SKM-1 (cell line): ENCODE data around the gene CACNA1C.

Experiments
- DNase-seq: peaks from one replicate; lab custom pipeline; 2025; ENCODE audit not compliant: unreplicated experiment; lab: John Stamatoyannopoulos, UW

Gene CACNA1C

GRCh38 chr12:2383325-2384028 lies 330.7 kb downstream of the CACNA1C start:
- no peak for DNase-seq

- no peak for DNase-seq
Measured at GRCh38 chr12:2384029-2384386, 331.2 kb downstream of the CACNA1C start.

GRCh38 chr12:2384533-2385351 lies 332.0 kb downstream of the CACNA1C start:
- no peak for DNase-seq

DNA sequence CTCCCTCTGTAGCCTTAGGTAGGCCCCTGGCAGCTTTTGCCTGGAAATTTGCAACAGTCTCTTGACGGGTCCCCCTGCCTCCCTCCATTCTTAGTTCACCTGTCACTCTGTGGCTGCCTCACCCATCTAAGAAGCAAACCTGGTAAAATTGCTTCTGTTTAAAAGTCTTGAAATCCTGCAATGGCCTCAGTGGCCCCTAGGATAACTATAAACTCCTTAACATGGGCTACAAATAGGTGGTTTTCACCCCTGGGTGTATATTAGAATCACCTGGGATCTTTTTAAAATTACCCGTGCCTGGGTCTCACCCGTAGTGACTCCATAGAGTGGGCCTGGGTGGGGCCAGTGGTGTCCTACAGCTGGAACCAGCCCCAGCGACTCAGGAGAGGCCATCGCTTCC lies 332.7 kb downstream of the CACNA1C start:
- DNase-seq: no peak

DNA sequence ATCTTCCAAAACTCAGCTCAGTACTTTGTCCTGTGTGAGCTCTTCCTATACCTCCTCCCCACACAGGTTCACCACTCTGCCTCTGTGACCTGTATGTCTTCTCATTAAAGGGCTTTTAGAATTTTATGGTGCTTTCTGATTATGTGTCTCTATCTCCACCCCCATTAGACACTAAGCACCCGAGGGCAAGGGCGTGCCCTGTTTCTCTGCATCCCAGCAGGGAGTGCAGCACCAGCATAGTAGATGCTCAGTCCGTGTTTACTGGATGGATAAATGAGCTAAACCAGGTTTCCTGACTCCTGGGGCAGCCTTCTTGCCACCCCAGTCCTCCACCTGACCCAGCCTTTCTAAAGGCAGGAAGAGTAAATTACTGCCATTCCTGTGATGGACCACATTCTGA lies 333.8 kb downstream of the CACNA1C start:
- no peak for DNase-seq

DNA sequence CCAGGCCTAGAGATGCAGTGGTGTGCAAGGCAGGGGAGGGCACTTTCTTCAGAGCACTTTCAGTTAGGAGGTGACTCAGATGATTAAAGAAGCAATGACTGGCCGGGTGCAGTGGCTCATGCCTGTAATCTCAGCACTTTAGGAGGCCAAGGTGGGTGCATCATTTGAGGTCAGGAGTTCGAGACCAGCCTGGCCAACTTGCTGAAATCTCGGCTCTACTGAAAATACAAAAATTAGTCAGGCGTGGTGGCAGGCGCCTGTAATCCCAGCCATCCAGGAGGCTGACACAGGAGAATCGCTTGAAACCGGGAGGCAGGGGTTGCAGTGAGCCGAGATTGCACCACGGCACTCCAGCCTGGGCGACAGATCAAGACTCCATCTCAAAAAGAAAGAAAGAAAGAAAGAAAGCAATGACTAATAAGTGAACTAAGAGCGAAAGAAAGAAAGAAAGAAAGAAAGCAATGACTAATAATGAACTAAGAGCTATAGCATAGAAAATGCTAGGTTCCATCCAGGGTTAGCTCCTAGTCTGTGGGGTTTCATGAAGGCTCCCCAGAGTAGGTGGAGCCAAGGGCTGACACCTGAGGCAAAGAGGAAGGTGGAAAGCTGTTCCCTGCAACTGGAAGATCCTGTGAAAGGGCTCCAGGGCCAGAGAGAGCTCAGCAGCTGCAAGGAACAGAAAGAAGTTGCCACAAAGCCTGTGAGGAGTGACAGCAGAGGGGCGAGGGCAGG lies 334.5 kb downstream of the CACNA1C start:
- DNase-seq: no peak

GRCh38 chr12:2389079-2389790 lies 336.4 kb downstream of the CACNA1C start:
- DNase-seq: no peak

GRCh38 chr12:2390133-2390532 lies 337.3 kb downstream of the CACNA1C start:
- no peak for DNase-seq

GRCh38 chr12:2390850-2391390 lies 338.1 kb downstream of the CACNA1C start:
- no peak for DNase-seq

DNA sequence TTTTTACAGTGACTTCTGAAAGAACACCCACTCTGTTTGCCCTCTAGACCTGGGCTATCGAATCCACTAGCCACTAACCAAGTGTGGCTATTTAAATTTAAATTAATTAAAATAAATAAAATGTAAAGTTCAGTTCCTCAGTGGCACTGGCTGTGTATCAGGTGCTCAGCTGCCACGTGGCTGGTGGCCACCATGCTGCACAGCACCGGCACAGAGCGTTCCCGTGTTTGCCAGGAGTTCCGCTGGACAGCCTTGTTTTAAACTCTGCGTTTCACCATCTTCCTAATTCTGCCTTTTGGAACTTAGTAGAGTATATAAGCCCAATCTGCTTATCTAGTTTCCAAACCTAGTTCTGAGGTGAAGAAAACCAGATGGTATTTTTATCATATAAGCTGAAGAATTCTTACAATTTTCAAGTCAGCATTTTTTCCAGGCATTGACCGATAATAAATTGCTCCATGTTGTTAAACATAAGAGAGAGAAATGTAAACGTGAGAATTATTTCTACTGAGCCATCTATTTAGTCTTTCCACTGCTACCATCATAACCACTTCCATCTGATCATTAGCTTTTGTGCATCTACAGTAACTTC lies 339.0 kb downstream of the CACNA1C start:
- no peak for DNase-seq

DNA sequence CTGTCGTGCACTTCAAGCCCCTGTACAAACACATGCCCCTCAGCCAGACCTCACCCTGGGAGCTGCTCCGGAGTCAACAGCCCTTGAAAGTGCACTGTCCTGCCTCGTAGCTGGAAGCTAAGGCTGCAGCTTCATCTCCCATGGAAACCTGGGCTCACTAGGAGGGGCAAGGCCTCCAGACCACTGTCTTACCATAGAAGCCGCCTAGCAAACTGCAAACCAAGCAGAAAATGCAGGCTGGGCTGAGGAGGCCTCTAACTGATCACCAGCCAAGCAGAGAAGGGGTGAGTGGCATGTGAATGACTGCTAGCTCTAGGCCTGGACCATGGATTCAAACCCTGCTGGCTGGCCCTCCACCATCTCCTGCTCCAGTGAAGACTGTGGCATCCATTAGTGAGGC lies 340.2 kb downstream of the CACNA1C start:
- DNase-seq: no peak

DNA sequence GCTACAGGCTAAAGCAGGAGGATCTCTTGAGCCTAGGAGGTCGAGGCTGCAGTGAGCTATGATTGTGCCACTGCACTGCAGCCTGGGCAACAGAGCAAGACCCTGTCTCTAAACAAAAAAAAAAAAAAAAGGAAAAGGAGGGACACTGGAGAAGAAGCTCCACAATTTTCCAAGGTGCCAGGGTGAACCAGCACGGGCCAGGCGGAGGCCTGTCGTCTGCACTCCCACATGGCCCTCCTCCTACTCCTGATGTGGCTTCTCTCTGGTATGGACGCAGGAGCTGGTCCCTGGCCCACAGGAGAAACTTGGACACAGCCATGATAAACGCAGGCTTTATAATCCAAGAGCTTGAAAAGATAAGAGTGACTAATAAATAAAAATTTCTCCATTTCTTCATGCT lies 341.2 kb downstream of the CACNA1C start:
- no peak for DNase-seq

- DNase-seq: no peak
Measured at GRCh38 chr12:2395354-2395977, 342.7 kb downstream of the CACNA1C start.

GRCh38 chr12:2396448-2396871 lies 343.7 kb downstream of the CACNA1C start:
- DNase-seq: no peak

DNA sequence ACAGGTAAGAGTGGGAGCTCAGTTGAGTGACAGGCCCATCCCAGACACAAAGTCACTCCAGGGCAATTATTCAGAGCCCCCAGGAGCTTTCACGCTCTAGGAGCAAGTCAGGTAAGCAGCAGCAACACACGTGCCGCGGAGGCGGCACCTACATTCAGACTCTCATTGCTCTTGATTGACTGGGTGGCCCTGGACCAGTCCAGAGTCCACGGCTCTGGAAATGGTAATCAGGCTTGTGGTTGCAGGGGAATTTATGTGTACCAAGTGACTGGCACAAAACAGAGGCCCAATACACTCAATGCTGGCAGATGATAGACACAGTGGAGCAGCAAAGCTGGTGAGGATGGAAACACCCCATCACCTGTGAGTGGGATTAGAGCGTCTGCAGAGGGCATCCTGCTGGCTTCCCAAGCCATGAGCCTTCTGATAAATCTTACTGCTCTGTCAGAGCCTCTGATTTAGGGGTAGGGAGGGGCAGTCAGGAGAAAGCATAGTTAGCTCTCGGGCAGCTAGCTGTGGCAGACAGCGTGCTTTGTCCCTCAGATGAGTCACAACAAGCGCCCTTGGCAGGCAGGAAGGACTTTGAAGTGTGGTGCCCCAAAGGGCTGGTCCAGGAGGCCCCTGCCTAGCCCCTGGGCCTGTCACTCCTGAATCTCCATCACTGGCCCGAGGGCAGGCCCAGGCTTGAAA lies 344.7 kb downstream of the CACNA1C start:
- DNase-seq: no peak

DNA sequence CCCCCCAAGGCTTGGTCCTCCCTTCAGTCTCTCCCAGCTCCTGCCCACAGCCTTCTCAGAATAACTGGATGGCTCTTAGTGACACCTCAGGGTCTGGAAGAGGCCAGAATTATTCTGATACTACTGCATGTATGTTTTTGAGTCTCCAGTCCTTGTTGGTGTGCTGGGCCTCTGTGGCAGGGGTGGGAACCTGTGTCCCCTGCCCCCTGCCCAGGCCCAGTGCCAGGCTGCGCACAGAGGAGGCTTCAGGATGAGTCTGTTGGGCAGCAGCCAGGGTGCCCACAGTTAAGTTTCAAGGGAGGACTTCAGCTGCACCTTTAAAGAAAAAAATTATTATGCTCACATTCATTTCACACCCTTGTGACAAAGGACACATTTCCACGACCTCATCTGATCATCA lies 348.3 kb downstream of the CACNA1C start:
- DNase-seq: no peak

GRCh38 chr12:2402073-2402579 lies 349.3 kb downstream of the CACNA1C start:
- DNase-seq: no peak

DNA sequence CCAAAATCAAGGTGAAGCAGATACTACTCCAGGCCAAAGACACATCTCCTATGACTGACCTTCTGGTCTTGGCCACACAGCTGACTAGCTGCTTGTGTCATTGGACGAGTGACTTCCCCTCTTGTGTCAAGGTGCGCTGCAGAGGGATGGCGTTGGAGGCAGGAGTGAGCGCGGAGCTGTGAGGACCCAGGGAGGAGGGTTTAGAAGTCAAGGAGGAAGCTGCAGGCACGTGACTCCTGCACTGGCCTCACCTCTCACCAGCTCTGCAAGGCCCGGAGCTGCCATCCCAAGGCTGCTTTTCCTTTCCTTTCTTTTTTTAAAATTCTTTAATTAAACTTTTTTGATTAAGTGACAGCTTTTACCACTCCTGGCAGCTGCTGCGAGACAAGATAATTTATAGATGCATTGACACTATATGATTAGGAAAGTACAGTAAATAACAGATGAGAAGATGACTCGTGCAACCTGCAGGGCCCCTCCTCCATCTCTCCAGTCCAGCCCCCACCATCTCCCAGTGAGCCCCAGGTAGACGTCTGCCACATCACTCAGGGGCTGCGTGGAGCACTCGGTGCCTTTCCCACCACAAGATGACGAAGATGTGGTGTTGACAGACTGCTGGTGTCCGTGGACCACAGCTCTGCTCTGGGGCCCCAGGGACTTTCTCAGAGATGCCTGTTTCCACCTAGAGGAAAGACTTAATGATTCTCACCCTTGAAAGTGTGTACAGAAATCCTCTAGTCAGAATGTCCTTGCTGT lies 350.6 kb downstream of the CACNA1C start:
- no peak for DNase-seq

DNA sequence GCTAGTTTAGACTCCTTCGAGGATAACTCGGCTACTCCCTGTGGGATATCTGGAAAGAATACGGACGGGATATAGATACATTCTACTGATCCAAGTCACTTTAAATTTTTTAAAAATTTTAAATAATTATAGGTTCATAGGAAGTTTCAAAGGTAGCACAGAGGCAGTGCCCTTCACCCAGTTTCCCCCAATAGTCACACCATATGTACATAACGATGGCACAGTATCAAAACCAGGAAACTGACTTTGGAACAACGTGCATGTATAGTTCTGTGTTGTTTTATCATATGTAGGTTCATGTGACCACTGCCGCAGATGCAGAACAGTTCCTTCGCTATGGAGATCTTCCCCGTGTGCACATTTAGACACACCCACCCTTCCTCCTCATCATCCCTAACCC lies 352.3 kb downstream of the CACNA1C start:
- no peak for DNase-seq
